Hepatocyte (in vitro differentiated cells): ENCODE results near the gene TEX38. TPM values are rescaled to one million over a fixed set of nuclear protein-coding genes. Genes with fewer than 3 reads are reported as not detected.
A peak's percentile ranks its signal among the peaks of the same experiment; 100 is the strongest.

Experiments
- DNase-seq: peaks from one replicate; pipeline ENCODE4 v3.0.0-alpha.2; 2016; ENCODE audit warnings: low spot score
- H2AFZ ChIP-seq: fragments of 200-600 bp; sonication (generic); 2 replicates; pipeline ENCODE4 v1.6.0; 2016; ENCODE audit warnings: antibody characterized with exemption, mild to moderate bottlenecking
- H3K27ac ChIP-seq: fragments of 200-600 bp; sonication (generic); 2 replicates; pipeline ENCODE4 v1.5.1; 2016; ENCODE audit warnings: mild to moderate bottlenecking
- H3K27me3 ChIP-seq: fragments of 200-600 bp; sonication (generic); 2 replicates; pipeline ENCODE4 v1.6.1; 2016
- H3K36me3 ChIP-seq: fragments of 200-600 bp; sonication (generic); replicated peaks from 2 replicates; pipeline ENCODE4 v1.5.1; 2016; ENCODE audit warnings: low read depth; ENCODE audit not compliant: insufficient read depth
- H3K4me1 ChIP-seq: fragments of 200-600 bp; sonication (generic); 2 replicates; pipeline ENCODE4 v1.5.1; 2016; ENCODE audit warnings: mild to moderate bottlenecking, moderate library complexity; ENCODE audit not compliant: insufficient read depth
- H3K4me2 ChIP-seq: fragments of 200-600 bp; sonication (generic); 2 replicates; pipeline ENCODE4 v1.6.0; 2016
- H3K4me3 ChIP-seq: fragments of 200-600 bp; sonication (generic); 2 replicates; pipeline ENCODE4 v1.5.1; 2016; ENCODE audit warnings: mild to moderate bottlenecking
- H3K79me2 ChIP-seq: fragments of 200-600 bp; sonication (generic); 2 replicates; pipeline ENCODE4 v1.6.0; 2017; ENCODE audit warnings: mild to moderate bottlenecking
- H3K9me2 ChIP-seq: fragments of 200-600 bp; sonication (generic); replicated peaks from 2 replicates; pipeline ENCODE4 v1.6.0; 2017; ENCODE audit warnings: mild to moderate bottlenecking; ENCODE audit not compliant: insufficient read depth
- H3K9me3 ChIP-seq: fragments of 200-600 bp; sonication (generic); 2 replicates; pipeline ENCODE4 v1.5.1; 2016; ENCODE audit warnings: low read depth, mild to moderate bottlenecking
- H4K20me1 ChIP-seq: fragments of 200-600 bp; sonication (generic); 2 replicates; pipeline ENCODE4 v1.6.0; 2016; ENCODE audit warnings: mild to moderate bottlenecking; ENCODE audit not compliant: insufficient read depth, poor library complexity, severe bottlenecking
- EZH2 ChIP-seq: fragments of 200-600 bp; sonication (generic); IDR thresholded peaks from 2 replicates; pipeline ENCODE4 v1.6.1; 2016; ENCODE audit warnings: antibody characterized with exemption, mild to moderate bottlenecking, borderline replicate concordance
- EZH2phosphoT487 ChIP-seq: fragments of 200-600 bp; sonication (generic); IDR thresholded peaks from one replicate; pipeline ENCODE4 v1.6.1; 2018; ENCODE audit warnings: antibody characterized with exemption, mild to moderate bottlenecking, low read depth, moderate library complexity; ENCODE audit not compliant: unreplicated experiment, severe bottlenecking
- WGBS: methylation state at CpG from one replicate; pipeline ENCODE4 v1.1.6; 2016; ENCODE audit warnings: low lambda C conversion rate; ENCODE audit errors: missing lambda C conversion rate; 5-methylcytosine and 5-hydroxymethylcytosine counted together
- polyA plus RNA-seq: library from polyadenylated mRNA; unstranded; fragments of >200 nt; fragmentation: Nextera tagmentation; extraction: Ambion mirVana; gene quantifications from 2 replicates; pipeline ENCODE4 v1.2.1, GENCODE V29; 2016
- total RNA-seq: library from RNA; depleted of rRNA; stranded (reverse); fragments of >200 nt; gene quantifications from 2 replicates; pipeline ENCODE4 v1.2.3, GENCODE V29; 2014
- TF ChIP-seq, protein P1 (sequence below): fragments of 200-600 bp; sonication (generic); IDR thresholded peaks from 2 replicates; pipeline ENCODE4 v1.5.1; 2016; ENCODE audit warnings: antibody characterized with exemption, mild to moderate bottlenecking; ENCODE audit not compliant: poor library complexity

The TEX38 gene
- total and polyA plus RNA-seq, 2 experiments from 2014 or later: 0.27 TPM; not detected in 1

DNA sequence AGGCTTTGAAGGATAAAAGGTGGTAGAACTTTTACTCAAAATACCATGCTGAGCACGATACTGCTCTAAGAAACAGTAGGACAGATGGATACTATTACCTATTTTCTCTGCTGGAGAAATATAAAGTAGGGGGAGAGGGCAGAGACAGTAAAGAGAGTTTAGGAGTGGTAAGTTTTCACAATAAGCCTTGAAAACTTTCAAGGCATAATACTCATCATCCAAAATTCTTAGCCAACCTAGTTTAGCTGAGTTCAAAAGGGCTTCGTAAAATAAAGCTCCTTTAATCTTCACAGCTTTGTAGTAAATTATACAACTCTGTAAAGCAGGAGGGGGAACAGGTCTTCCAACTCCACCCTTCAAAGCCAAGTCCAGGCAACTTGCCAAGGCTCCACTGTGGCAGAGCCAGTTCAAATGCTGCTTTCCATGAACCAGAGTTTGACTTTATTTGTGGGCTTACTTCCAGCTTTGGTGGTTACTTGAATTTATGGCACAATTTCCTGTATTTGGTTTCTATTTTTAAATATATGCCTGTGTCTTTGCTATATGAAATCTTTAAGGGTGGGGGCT is 15.5 kb downstream of the TEX38 start:
- DNase-seq: peak; percentile 52
- no peaks in the 10 kb centered on the region for H3K4me1 ChIP-seq
- no peaks in the 10 kb centered on the region for H3K9me2 ChIP-seq
- H4K20me1 ChIP-seq: no peaks in the 10 kb centered on the region
- H3K27ac ChIP-seq: no peak overlapping the region
- no peaks in the 10 kb centered on the region for H3K79me2 ChIP-seq
- TF ChIP-seq, protein P1, sequence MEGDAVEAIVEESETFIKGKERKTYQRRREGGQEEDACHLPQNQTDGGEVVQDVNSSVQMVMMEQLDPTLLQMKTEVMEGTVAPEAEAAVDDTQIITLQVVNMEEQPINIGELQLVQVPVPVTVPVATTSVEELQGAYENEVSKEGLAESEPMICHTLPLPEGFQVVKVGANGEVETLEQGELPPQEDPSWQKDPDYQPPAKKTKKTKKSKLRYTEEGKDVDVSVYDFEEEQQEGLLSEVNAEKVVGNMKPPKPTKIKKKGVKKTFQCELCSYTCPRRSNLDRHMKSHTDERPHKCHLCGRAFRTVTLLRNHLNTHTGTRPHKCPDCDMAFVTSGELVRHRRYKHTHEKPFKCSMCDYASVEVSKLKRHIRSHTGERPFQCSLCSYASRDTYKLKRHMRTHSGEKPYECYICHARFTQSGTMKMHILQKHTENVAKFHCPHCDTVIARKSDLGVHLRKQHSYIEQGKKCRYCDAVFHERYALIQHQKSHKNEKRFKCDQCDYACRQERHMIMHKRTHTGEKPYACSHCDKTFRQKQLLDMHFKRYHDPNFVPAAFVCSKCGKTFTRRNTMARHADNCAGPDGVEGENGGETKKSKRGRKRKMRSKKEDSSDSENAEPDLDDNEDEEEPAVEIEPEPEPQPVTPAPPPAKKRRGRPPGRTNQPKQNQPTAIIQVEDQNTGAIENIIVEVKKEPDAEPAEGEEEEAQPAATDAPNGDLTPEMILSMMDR: no peak
- TF ChIP-seq EZH2phosphoT487 (no peak), EZH2 (no peak)
- H3K9me3 ChIP-seq: no peaks in the 10 kb centered on the region
- no peak overlapping the region for H2AFZ ChIP-seq
- H3K4me3 ChIP-seq: no peak overlapping the region
- H3K27me3 ChIP-seq: no peaks in the 10 kb centered on the region
- H3K36me3 ChIP-seq: no peaks in the 10 kb centered on the region
- H3K4me2 ChIP-seq: no peak overlapping the region
- 56% methylated on average over 2 of the region's 2 CpGs for WGBS

DNA sequence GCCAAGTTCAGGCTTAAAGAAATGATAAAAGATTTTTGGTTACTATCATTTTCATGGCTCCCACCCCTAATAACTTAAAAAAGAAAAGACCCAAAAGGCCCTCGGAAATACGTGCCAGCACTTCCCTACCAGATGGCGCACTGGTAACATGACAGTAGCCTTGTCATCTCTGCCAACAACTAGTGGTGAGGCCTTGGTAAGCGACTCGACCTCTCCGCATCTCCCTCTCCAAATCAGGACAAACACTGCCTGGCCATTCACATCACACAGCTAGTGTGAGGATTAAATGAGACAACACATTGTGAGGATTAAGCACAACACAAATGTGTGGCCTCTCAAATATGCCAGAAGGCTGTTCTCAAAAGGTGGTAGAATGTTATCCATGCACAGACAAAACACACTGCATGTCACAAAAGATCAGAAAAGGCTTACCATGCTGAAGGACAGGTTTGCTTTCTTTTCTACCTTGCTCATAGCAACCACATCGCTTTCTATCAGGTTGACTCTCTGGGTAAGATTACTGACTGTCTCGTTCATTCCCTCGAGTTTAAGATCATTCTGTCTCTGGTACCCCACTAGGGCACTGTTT is 16.4 kb downstream of the TEX38 start:
- no peaks in the 10 kb centered on the region for H3K9me3 ChIP-seq
- H3K27me3 ChIP-seq: no peaks in the 10 kb centered on the region
- H3K36me3 ChIP-seq: no peaks in the 10 kb centered on the region
- WGBS: 86% methylated on average over 9 of the region's 9 CpGs
- no peaks in the 10 kb centered on the region for H3K79me2 ChIP-seq
- H3K4me3 ChIP-seq: no peak overlapping the region
- no peak for DNase-seq
- no peaks in the 10 kb centered on the region for H3K9me2 ChIP-seq
- H3K4me1 ChIP-seq: no peaks in the 10 kb centered on the region
- H3K27ac ChIP-seq: no peak overlapping the region
- H4K20me1 ChIP-seq: no peaks in the 10 kb centered on the region
- TF ChIP-seq EZH2phosphoT487 (no peak), EZH2 (no peak)
- TF ChIP-seq, protein P1: no peak
- H2AFZ ChIP-seq: no peak overlapping the region
- no peak overlapping the region for H3K4me2 ChIP-seq

DNA sequence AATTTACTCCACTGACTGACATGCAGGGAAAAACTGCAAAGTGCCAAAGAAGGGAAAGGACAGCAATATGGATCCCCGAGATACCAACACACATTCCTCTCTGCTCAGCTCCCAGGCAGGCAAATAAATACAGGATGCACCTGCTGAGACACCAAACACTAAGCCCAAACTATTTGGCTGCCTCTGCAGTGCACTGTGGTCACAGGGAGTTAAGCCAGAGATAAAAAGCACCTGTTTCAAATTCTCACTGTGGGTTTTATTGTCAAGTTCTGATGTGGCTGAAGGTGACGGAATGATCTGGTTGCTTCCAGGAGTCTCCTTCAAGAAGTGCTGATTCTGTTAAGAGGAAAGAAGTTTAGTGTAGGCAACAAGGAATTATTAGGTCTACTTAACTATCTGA is 17.7 kb downstream of the TEX38 start:
- no peak overlapping the region for H3K27ac ChIP-seq
- H3K4me3 ChIP-seq: no peak overlapping the region
- no peaks in the 10 kb centered on the region for H3K9me2 ChIP-seq
- H4K20me1 ChIP-seq: no peaks in the 10 kb centered on the region
- H3K79me2 ChIP-seq: no peaks in the 10 kb centered on the region
- DNase-seq: no peak
- no peak overlapping the region for H3K4me2 ChIP-seq
- 90% methylated on average over 2 of the region's 2 CpGs for WGBS
- no peak overlapping the region for H2AFZ ChIP-seq
- no peaks in the 10 kb centered on the region for H3K9me3 ChIP-seq
- no peaks in the 10 kb centered on the region for H3K36me3 ChIP-seq
- no peaks in the 10 kb centered on the region for H3K4me1 ChIP-seq
- no peaks in the 10 kb centered on the region for H3K27me3 ChIP-seq
- TF ChIP-seq EZH2phosphoT487 (no peak), EZH2 (no peak)
- TF ChIP-seq, protein P1: no peak
